ENCODE data around the gene CPLX3. TPM values are rescaled to one million over a fixed set of nuclear protein-coding genes. Genes with fewer than 3 reads are reported as not detected.

Gene CPLX3
- total and polyA plus RNA-seq, 7 experiments from 2014 or later, result 0.27 to 0.60 TPM; not detected in 5

DNA sequence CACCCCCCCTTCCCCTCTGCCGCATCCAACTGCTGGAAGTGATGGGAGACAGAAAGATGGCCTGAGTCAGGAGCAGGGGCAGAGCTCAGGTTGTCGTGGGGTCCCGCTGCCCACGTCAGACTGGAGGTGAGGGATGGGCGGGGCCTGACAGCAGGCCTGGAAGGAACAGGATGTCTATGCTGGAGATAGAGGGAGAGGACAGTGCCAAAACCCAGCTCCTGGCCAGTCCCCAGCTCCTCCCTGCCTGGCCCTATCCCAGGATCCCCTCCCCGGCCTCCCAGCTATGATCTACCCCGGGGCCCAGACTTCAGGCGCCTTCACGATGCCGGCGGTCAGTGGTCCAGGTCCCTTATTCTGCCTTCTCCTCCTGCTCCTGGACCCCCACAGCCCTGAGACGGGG lies 13.9 kb upstream of the CPLX3 start, which contains the start of gene LMAN1L:
Gene LMAN1L (plus strand): TSS at position 303 of the 400 bp plus-strand sequence. CDS start 20 bp downstream, at position 323.
- peak within 1 kb of the TSS in 5 of 9 donors; percentile 3 to 68 (median 28) for H3K27ac Mint-ChIP-seq

DNA sequence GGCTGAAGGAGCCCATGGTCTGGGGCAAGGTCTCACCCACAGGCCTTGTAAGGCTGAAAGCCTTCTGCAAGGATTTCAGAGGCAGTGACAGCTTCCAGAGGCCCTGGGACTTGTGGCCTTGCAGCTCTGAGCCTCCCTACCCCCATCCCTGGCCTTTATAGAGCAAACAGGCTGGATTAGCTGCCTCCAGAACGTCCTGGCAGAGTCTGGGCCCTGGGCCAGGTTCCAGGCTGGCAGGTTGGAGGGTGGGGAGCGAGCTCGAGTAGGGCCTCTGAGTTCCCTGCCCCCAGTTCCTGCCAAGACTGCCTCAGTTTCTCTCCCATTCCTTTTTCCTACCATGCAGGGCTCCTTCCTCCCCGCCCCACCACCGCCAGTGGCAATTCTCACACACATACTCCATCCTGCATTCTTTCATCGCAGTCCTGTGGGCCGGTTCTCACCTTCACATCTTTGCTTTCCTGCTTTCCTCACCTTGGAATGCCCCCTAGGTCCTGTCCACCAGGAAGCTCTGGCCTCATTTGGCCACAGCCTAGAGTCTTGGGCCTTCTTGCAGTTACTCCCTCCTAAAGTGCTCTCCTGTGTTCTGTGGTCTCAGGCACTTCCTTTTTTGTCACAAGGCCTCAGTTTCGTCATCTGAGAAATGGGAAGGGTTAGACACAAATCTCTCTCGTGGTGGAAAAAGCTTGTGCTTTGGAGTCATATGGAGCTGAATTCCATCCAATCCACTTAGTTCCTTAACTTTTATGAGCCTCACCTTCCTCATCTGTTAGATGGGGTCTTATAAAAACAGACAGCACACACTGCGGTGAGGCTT lies 11.1 kb upstream of the CPLX3 start:
- intact Hi-C loops (cut with micrococcal nuclease), result no loop called here
- peak overlapping the region in 1 of 9 donors; percentile 48 for H3K27ac Mint-ChIP-seq
- POLR2A ChIA-PET, result interaction anchor here (0.8 to 0.9 kb wide), 3 partner anchors 10 to 86 kb away, joined by 3 read pairs; no protein-coding TSS in a partner anchor
- Histone ChIP-seq H3K36me3 (ENCODE audit: control insufficient read depth in 2 of 3, insufficient read depth in 3 of 3, low read length in 3 of 3) (no peaks in the 10 kb centered on the region), H3K9me3 (ENCODE audit: control insufficient read depth in 2 of 3, low read length in 3 of 3) (no peaks in the 10 kb centered on the region), H3K27me3 (ENCODE audit: control insufficient read depth in 2 of 2, insufficient read depth in 2 of 2, low read length in 2 of 2) (no peaks in the 10 kb centered on the region), H3K4me3 (ENCODE audit: low read length) (no peak overlapping the region), H3K27ac (ENCODE audit: low read depth, low read length) (no peak overlapping the region), H3K4me1 (ENCODE audit: control insufficient read depth in 2 of 2, insufficient read depth in 2 of 2, low read length in 2 of 2) (no peaks in the 10 kb centered on the region)
- H3K27me3 Mint-ChIP-seq, result peaks cover 0 to 3% (median 0%) of the 10 kb centered on the region in 5 donors
- DNase-seq (no peak), ATAC-seq (no peak)
- H3K36me3 Mint-ChIP-seq, result no peaks in the 10 kb centered on the region
- CTCF ChIA-PET, result interaction anchor here (2.4 kb wide), 1 partner anchor 46 kb away, joined by 8 read pairs; no protein-coding TSS in a partner anchor
- no peaks in the 10 kb centered on the region for H3K9me3 Mint-ChIP-seq
- no peak overlapping the region for H3K4me3 Mint-ChIP-seq
- H3K4me1 Mint-ChIP-seq, result peaks cover 0 to 17% (median 0%) of the 10 kb centered on the region in 7 donors

More for the DNA sequence above, 13.9 kb upstream of the CPLX3 start, which contains the start of gene LMAN1L:
- Mint-ChIP-seq H3K36me3 (no peaks in the 10 kb centered on the region), H3K4me3 (no peak within 1 kb of the TSS), H3K4me1 (peaks cover 8 to 24% (median 18%) of the 10 kb centered on the region in 7 donors), H3K9me3 (peaks cover 0 to 1% (median 0%) of the 10 kb centered on the region in 11 donors), H3K27me3 (no peaks in the 10 kb centered on the region)
- peaks cover 0 to 13% of the 10 kb centered on the region in 2 donors for H3K4me1 ChIP-seq (ENCODE audit: control insufficient read depth in 2 of 2, insufficient read depth in 2 of 2, low read length in 2 of 2)
- CTCF ChIA-PET, result no interaction called here
- ATAC-seq (no peak), DNase-seq (no peak)
- POLR2A ChIA-PET, result interaction anchor here (0.5 kb wide), 1 partner anchor 32 kb away, joined by 3 read pairs; no protein-coding TSS in a partner anchor
- H3K36me3 ChIP-seq (ENCODE audit: control insufficient read depth in 2 of 3, insufficient read depth in 3 of 3, low read length in 3 of 3), result no peaks in the 10 kb centered on the region
- no peak within 1 kb of the TSS for H3K4me3 ChIP-seq (ENCODE audit: low read length)
- intact Hi-C loops (cut with micrococcal nuclease), result no loop called here
- no peak within 1 kb of the TSS for H3K27ac ChIP-seq (ENCODE audit: low read depth, low read length)
- no peaks in the 10 kb centered on the region for H3K27me3 ChIP-seq (ENCODE audit: control insufficient read depth in 2 of 2, insufficient read depth in 2 of 2, low read length in 2 of 2)
- no peaks in the 10 kb centered on the region for H3K9me3 ChIP-seq (ENCODE audit: control insufficient read depth in 2 of 3, low read length in 3 of 3)

DNA sequence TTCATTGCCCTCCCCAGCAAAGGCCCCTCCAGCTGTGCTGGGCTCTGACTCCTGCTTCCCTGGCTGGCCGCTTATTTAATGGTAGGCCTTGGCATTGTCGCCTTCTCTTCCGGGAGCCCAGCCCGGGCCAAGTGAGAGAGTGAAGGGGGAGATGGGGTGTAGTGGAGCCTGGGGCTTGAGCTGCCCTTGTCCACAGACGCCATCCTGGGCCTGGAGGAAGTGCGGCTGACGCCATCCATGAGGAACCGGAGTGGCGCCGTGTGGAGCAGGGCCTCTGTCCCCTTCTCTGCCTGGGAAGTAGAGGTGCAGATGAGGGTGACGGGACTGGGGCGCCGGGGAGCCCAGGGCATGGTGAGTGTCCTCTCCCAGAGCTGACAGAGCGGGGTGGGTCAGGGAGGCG lies 10.5 kb upstream of the CPLX3 start:
- peaks cover 0 to 17% (median 0%) of the 10 kb centered on the region in 7 donors for H3K4me1 Mint-ChIP-seq
- intact Hi-C loops (cut with micrococcal nuclease), result no loop called here
- Histone ChIP-seq H3K36me3 (ENCODE audit: control insufficient read depth in 2 of 3, insufficient read depth in 3 of 3, low read length in 3 of 3) (no peaks in the 10 kb centered on the region), H3K4me1 (ENCODE audit: control insufficient read depth in 2 of 2, insufficient read depth in 2 of 2, low read length in 2 of 2) (no peaks in the 10 kb centered on the region), H3K9me3 (ENCODE audit: control insufficient read depth in 2 of 3, low read length in 3 of 3) (no peaks in the 10 kb centered on the region), H3K27ac (ENCODE audit: low read depth, low read length) (no peak overlapping the region), H3K27me3 (ENCODE audit: control insufficient read depth in 2 of 2, insufficient read depth in 2 of 2, low read length in 2 of 2) (no peaks in the 10 kb centered on the region), H3K4me3 (ENCODE audit: low read length) (no peak overlapping the region)
- H3K9me3 Mint-ChIP-seq, result no peaks in the 10 kb centered on the region
- H3K27ac Mint-ChIP-seq, result no peak overlapping the region
- H3K4me3 Mint-ChIP-seq, result no peak overlapping the region
- no peaks in the 10 kb centered on the region for H3K36me3 Mint-ChIP-seq
- ChIA-PET POLR2A (interaction anchor here (0.8 to 0.9 kb wide), 3 partner anchors 10 to 86 kb away, joined by 3 read pairs; no protein-coding TSS in a partner anchor), CTCF (interaction anchor here (2.4 kb wide), 1 partner anchor 47 kb away, joined by 8 read pairs; no protein-coding TSS in a partner anchor)
- no peak for ATAC-seq
- DNase-seq, result no peak
- H3K27me3 Mint-ChIP-seq, result peaks cover 0 to 3% (median 0%) of the 10 kb centered on the region in 5 donors

DNA sequence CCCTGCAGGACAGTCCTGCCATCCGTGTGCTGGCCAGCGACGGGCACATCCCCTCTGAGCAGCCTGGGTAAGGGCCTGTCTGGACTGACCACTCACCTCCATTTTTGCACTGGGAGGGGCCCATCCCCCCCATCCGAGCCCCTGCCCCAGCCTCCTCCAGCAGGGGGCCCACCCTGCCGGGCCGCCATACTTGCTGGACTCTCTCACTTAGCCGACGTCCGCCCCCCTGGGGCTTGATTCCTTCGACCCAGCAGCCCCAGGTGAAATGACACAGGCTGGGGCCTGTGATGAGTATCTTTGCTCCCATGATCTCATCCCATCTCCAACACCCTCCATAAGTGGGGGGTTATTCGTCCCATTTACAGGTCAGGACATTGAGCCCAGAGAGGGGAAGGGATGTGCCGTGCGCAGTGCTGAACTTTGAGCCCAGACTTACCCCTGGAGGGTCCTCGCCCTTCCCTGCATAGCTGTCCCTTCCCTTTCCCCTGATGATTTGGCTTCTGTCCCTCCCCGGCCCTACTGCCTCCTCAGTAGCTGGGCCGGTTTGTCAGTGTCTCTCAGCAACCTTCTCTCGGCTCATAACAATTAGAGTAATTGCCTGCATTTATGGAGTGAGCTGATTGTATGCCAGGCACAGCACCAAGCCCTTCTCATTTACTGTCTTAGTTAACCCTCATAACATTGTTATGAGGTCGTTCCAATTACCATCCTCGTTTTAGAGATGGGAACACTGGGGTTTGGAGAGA lies 9.6 kb upstream of the CPLX3 start:
- H3K4me3 Mint-ChIP-seq, result no peak overlapping the region
- intact Hi-C loops (cut with micrococcal nuclease), result no loop called here
- no peak for DNase-seq
- Histone ChIP-seq H3K4me1 (ENCODE audit: control insufficient read depth in 2 of 2, insufficient read depth in 2 of 2, low read length in 2 of 2) (no peaks in the 10 kb centered on the region), H3K27me3 (ENCODE audit: control insufficient read depth in 2 of 2, insufficient read depth in 2 of 2, low read length in 2 of 2) (no peaks in the 10 kb centered on the region), H3K36me3 (ENCODE audit: control insufficient read depth in 2 of 3, insufficient read depth in 3 of 3, low read length in 3 of 3) (no peaks in the 10 kb centered on the region), H3K9me3 (ENCODE audit: control insufficient read depth in 2 of 3, low read length in 3 of 3) (no peaks in the 10 kb centered on the region), H3K27ac (ENCODE audit: low read depth, low read length) (no peak overlapping the region), H3K4me3 (ENCODE audit: low read length) (no peak overlapping the region)
- H3K27ac Mint-ChIP-seq, result peak overlapping the region in 1 of 9 donors; percentile 62
- ChIA-PET CTCF (interaction anchor here (2.4 kb wide), 1 partner anchor 48 kb away, joined by 8 read pairs; no protein-coding TSS in a partner anchor), POLR2A (no interaction called here)
- H3K4me1 Mint-ChIP-seq, result peaks cover 0 to 17% (median 0%) of the 10 kb centered on the region in 7 donors
- peaks cover 0 to 3% (median 0%) of the 10 kb centered on the region in 5 donors for H3K27me3 Mint-ChIP-seq
- no peak for ATAC-seq
- H3K9me3 Mint-ChIP-seq, result no peaks in the 10 kb centered on the region
- H3K36me3 Mint-ChIP-seq, result no peaks in the 10 kb centered on the region

DNA sequence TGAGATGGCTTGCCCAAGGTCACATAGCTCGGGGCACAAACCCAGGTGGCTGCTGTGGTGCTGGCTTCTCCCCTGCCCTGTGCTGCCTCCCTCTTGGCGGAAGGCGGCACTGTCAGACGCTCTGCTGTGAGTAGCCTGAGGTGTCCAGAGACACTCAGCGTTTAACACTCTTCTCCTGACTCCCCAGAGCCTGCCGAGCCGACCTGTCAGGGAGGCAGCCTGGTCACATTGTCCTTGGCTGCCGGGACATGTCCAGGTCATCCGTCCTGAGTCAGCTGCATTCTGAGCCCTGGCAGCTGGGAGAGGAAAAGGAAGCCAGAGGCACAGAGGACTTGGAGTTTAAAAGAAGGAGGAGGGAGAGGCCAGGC lies 9.1 kb upstream of the CPLX3 start:
- H3K27ac ChIP-seq (ENCODE audit: low read depth, low read length), result no peak overlapping the region
- H3K4me3 ChIP-seq (ENCODE audit: low read length), result no peak overlapping the region
- no peak for DNase-seq
- Mint-ChIP-seq H3K27ac (no peak overlapping the region), H3K9me3 (no peaks in the 10 kb centered on the region), H3K27me3 (peaks cover 0 to 3% (median 0%) of the 10 kb centered on the region in 5 donors), H3K36me3 (no peaks in the 10 kb centered on the region), H3K4me3 (no peak overlapping the region), H3K4me1 (peaks cover 0 to 17% (median 0%) of the 10 kb centered on the region in 7 donors)
- ChIA-PET POLR2A (no interaction called here), CTCF (no interaction called here)
- no peaks in the 10 kb centered on the region for H3K27me3 ChIP-seq (ENCODE audit: control insufficient read depth in 2 of 2, insufficient read depth in 2 of 2, low read length in 2 of 2)
- intact Hi-C loops (cut with micrococcal nuclease), result no loop called here
- H3K4me1 ChIP-seq (ENCODE audit: control insufficient read depth in 2 of 2, insufficient read depth in 2 of 2, low read length in 2 of 2), result no peaks in the 10 kb centered on the region
- H3K9me3 ChIP-seq (ENCODE audit: control insufficient read depth in 2 of 3, low read length in 3 of 3), result no peaks in the 10 kb centered on the region
- H3K36me3 ChIP-seq (ENCODE audit: control insufficient read depth in 2 of 3, insufficient read depth in 3 of 3, low read length in 3 of 3), result no peaks in the 10 kb centered on the region
- ATAC-seq, result no peak

DNA sequence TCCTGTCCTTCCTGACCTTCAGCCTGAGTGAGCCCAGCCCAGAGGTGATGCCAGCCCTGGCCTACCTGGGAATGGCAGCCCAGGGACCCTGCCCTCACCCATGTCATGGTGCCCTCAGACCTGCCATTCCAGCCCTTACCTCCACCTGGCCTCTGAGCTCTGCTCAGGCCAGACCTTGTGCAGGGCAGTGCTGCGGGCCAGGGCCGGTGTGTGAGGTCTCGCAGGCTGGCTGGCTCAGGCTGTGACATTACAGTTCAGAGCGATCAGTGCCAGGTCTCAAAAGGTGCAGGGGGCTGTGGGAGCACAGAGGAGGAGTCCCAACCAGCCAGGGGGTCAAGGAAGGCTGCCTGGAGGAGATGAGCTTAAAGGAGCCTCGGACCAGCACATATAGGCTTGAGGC lies 6.4 kb upstream of the CPLX3 start:
- Mint-ChIP-seq H3K9me3 (no peaks in the 10 kb centered on the region), H3K27ac (no peak overlapping the region), H3K27me3 (peaks cover 0 to 7% (median 5%) of the 10 kb centered on the region in 5 donors), H3K36me3 (no peaks in the 10 kb centered on the region), H3K4me3 (no peak overlapping the region), H3K4me1 (peaks cover 0 to 17% (median 4%) of the 10 kb centered on the region in 7 donors)
- Histone ChIP-seq H3K4me3 (ENCODE audit: low read length) (no peak overlapping the region), H3K9me3 (ENCODE audit: control insufficient read depth in 2 of 3, low read length in 3 of 3) (no peaks in the 10 kb centered on the region), H3K27me3 (ENCODE audit: control insufficient read depth in 2 of 2, insufficient read depth in 2 of 2, low read length in 2 of 2) (no peaks in the 10 kb centered on the region), H3K36me3 (ENCODE audit: control insufficient read depth in 2 of 3, insufficient read depth in 3 of 3, low read length in 3 of 3) (no peaks in the 10 kb centered on the region), H3K27ac (ENCODE audit: low read depth, low read length) (no peak overlapping the region), H3K4me1 (ENCODE audit: control insufficient read depth in 2 of 2, insufficient read depth in 2 of 2, low read length in 2 of 2) (no peaks in the 10 kb centered on the region)
- ChIA-PET POLR2A (interaction anchor here (0.6 kb wide), 1 partner anchor 42 kb away, joined by 3 read pairs; no protein-coding TSS in a partner anchor), CTCF (interaction anchor here (1.5 kb wide), 1 partner anchor 51 kb away, joined by 4 read pairs; no protein-coding TSS in a partner anchor)
- intact Hi-C loops (cut with micrococcal nuclease), result no loop called here
- DNase-seq, result no peak
- no peak for ATAC-seq
